ENCODE measurements around the gene SDHAF4.
A peak's percentile ranks its signal among the peaks of the same experiment; 100 is the strongest.
"Not testable (repeated sequence)": the region's sequence is repeated elsewhere in the genome, so short reads cannot be mapped to it uniquely, and the experiment has no call there.

The SDHAF4 gene

DNA sequence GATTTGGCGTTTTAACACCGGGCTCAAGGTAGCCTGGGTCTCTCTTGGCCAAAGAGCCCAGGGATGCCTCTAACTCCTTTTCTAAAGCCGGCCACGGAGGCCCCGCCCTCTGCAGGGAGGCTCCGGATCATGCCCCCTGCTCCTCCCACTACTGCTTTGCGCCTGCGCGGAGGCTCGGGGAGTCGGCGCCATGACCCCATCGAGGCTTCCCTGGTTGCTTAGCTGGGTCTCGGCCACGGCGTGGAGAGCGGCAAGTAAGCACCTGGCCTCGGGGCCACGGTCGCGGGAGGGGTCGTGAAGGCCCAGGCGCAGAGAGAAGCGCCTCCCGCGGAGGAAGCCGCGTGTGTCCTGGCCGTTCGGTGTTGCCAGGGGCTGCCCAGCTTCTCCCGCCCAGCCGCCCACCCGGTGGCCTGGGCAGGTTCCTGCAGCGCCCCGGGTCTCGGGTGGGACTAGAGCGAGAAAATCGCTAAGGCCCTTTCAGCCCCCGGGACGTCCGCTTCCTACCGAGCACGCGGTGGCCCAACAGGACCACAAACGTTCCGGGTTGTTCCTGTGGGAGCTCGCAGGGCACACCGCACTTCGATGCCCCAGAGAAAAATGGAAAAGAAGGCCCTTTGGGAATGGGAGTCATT lies at the start of gene SDHAF4:
TSS of gene SDHAF4 (plus strand) at position 180 of the 632 bp plus-strand sequence. CDS start at position 191, 11 bp downstream.
- DNase-seq, result peak; percentile 96

DNA sequence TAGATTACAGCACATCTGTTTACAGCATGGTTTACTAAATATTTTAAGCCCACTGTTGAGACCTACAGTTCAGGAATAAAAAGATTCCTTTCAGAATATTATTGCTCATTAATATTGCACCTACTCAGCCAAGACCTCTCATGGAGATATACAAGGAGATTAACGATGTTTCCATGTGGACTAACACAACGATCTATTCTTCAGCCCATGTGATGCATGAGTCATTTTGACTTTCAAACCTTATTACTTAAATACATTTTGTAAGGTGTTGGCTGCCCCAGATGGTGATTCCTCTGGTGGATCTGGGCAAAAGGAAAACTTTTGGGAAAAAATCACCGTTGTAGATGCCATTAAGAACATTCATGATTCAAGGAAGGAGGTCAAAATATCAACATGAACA lies 48.0 kb upstream of the SDHAF4 start:
- no peak for DNase-seq

DNA sequence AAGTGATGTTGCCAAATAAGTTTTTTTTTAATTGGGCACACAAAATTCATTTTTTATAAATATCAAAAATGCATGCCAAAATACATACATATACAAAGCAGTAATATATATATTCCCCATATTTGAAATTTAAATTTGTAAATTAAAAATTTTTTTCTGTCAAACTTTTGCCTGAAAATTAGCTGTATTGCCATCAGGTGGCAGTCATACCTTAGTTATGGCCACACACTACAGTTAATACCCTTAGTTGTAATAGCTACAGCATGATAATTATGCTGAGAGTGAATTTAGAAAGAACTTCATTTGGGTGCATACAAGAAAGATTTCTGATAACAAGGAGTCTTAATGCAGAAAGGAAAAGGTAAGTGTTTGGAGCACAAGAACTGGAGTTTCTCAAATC lies 46.2 kb upstream of the SDHAF4 start:
- peak; percentile 8 for DNase-seq

- DNase-seq, result no peak
Measured at GRCh38 chr6:70524721-70525286, 41.9 kb upstream of the SDHAF4 start.

- no peak for DNase-seq
Measured at GRCh38 chr6:70527071-70527737, 39.5 kb upstream of the SDHAF4 start.

DNA sequence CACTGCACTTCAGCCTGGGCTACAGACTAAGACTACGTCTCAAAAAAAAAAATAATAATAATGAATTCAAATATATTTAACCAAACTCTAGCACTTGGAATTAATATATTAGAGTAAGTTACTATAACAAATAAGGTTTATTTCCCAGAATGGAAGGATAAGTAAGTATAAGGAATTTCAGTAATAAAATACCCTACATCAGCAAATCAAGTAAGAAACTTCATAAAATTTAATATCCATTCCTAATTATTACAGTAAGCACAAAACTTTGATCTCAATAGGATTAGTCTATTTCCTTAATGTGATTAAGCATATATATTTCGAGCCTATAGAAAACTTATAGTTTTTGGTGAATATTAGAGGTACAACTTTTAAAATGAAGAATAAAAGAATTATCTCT lies 36.7 kb upstream of the SDHAF4 start:
- DNase-seq, result no peak

DNA sequence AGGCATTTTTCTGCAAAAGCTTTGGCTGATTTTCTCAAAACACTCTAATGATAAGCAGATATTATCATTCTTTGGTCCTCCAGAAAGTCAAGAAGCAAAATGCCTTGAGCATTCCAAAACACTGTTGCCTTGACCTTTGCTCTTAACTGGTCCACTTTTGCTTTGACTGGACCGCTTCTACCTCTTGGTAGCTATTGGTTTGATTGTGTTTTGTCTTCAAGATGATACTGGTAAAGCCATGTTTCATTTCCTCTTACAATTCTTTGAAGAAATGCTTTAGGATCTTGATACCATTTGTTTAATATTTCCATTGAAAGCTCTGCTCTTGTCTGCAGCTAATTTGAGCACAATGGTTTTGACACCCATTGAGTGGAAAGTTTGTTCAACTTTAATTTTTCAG lies 35.6 kb upstream of the SDHAF4 start:
- no peak for DNase-seq

DNA sequence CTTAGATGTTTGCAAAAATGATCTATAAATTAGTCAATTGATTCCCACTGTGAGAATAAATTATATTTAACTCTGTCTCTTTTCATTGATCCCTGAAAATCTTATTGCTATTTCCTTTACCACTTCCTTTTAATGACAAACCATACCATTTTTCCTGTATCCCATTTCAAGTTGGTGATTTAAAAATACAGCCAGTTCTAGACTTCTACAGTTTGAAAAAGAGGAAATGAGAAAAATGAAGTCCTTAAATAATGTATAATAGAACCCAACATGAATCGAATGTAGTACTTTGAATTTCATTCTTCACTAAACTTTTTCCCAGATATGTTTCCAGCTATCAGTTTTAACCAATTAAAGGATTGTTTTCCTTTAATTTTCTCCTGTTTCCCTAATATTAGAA lies 29.5 kb upstream of the SDHAF4 start:
- no peak for DNase-seq

GRCh38 chr6:70538376-70538775 lies 28.4 kb upstream of the SDHAF4 start:
- DNase-seq, result no peak

- DNase-seq, result peak; percentile 11
Measured at GRCh38 chr6:70547313-70547712, 19.4 kb upstream of the SDHAF4 start.

DNA sequence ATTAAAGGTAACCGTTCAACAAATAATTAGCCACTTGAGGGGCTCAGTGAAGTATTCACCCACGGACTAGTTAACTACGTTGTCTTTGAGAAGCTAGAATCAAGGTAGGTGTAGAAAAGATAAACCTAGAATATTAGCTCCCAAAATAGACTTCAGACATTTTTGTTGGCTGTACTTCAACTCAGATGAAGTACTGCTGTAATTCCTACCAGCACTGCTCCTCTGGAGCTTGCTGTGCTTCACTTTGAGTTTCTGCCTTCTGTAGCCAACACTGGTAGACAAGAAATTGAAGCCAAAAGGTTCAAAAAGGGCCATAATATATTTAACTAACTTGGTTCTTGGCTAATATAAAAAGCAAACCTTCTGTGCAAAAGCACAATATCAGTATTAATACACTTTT lies 18.8 kb upstream of the SDHAF4 start:
- DNase-seq, result no peak

GRCh38 chr6:70549327-70549726 lies 17.4 kb upstream of the SDHAF4 start:
- DNase-seq, result no peak

DNA sequence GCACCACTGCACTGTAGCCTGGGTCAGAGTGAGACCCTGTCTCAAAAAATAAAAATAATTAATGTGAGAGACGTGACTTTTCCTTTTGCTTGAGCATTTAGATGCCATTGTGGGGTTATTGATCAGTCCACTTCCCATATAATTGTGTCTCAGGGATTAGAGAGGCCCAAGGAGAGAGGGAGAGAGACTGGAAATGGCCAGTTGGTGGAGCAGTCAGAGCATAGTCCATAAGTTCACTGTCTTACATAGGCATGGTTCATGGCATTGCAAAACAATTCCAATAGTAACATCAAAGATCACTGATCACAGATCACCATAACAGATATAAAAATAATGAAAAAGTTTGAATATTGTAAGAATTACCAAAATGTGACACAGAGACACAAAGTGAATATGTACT lies 15.2 kb upstream of the SDHAF4 start:
- DNase-seq, result no peak

- not testable (repeated sequence) for DNase-seq
Measured at GRCh38 chr6:70552286-70552940, 14.3 kb upstream of the SDHAF4 start.

DNA sequence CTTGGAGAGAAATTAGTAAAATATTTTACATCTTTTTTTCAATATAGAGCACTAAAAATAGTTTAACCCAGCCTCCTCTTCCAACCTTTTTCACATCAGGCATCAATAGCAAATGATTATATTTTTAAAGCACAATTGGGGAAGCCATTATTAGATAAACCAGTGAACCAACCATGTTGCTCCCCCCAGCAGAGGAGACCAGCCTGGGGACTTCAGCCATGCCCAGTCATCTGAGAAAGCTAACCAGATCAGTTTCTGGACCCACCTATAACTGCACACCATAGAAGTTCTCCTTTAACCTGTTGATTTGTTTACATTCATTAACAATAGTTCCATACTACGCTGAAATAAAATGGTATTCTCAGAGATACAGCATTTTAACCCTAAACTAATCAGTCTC lies 13.8 kb upstream of the SDHAF4 start:
- DNase-seq, result no peak

DNA sequence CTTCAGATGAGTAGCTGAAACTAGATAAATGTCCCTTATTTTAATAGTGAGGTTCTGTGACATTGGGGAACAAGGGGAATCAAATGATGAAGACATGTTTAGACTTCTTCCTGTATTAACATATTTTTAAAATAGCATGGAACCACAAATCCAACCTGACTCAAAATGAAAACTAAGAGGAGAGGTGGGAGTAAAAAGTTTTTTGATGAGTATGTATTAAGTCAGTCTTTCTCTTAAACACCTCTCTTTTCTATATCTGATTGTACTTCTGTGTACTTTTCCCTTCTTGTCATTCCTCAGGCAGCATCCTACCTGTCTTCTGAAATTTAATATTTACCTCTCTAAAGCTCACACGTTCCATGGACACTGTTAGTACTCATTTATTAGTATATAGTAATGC lies 8.7 kb upstream of the SDHAF4 start:
- DNase-seq, result no peak

DNA sequence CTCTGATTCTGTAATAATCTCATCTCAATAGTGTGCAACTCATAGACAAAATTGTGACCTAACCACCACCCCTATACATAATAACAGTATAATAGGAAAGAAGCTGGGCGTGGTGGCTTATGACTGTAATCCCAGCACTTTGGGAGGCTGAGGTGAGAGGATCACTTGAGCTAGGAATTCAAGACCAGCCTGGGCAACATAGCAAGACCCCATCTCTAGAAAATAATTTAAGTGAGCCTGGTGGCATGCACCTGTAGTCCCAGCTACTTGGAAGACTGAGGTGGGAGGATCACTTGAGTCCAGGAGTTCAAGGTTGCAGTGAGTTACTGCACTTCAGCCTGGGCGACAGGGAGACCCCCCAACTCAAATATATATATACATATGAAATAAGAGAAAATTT lies 4.3 kb upstream of the SDHAF4 start:
- not testable (repeated sequence) for DNase-seq

DNA sequence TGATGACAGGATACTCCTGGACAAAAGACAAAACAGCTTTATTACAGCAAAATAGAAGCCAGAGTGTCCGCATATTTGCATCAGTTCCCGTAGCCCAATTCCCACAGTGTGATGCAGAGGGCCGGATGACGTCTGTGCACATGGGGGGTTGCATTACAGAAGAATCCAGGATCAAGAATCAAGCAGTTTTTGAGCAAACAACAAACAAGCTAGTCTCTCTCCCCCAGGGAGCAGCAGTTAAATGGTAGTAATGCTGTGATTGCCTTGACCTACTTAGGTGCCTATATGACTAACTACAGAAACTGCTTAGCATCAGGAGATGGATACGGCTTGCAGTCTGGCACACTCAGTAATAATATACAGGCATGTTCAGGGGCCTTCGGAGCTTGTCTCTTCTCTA lies 3.2 kb upstream of the SDHAF4 start:
- DNase-seq, result no peak

DNA sequence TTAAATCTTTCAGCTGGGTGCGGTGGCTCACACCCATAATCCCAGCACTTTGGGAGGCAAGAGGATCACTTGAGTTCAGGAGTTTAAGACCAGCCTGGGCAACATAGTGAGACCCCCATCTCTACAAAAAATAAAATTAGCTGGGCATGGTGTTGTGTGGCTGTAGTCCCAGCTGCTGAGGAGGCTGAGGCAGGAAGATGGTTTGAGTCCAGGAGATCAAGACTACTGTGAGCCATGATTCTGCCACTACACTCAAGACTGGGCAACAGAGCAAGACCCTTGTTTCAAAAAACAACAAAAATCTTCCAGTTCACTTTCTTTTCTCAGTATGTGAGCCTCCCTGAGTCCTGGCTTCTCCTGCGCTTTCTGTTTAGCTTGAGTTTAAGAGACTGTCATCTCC lies 7.9 kb downstream of the SDHAF4 start:
- no peak for DNase-seq

GRCh38 chr6:70575899-70576495 lies 9.3 kb downstream of the SDHAF4 start:
- DNase-seq, result no peak

DNA sequence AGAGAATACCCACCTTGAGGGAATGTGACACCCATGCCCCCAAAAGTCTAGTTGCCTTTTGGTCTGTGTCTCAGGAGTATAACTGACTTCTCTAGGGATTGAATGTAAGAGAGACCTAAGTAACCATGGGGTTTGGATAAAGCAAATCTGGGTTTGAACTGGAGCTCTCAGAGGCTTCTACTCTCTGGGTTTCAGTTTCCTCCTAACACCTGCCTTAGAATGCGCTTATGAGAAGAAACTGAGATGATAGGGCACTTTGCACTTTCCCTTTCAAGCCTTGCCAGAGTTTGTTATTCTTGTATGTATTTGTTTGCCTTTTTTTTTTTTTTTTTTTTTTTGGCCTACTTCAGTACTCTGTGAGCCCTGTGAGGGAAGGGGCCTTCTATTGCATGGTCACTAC lies 19.4 kb downstream of the SDHAF4 start:
- DNase-seq, result no peak

GRCh38 chr6:70590400-70590799 lies 23.7 kb downstream of the SDHAF4 start:
- no peak for DNase-seq

DNA sequence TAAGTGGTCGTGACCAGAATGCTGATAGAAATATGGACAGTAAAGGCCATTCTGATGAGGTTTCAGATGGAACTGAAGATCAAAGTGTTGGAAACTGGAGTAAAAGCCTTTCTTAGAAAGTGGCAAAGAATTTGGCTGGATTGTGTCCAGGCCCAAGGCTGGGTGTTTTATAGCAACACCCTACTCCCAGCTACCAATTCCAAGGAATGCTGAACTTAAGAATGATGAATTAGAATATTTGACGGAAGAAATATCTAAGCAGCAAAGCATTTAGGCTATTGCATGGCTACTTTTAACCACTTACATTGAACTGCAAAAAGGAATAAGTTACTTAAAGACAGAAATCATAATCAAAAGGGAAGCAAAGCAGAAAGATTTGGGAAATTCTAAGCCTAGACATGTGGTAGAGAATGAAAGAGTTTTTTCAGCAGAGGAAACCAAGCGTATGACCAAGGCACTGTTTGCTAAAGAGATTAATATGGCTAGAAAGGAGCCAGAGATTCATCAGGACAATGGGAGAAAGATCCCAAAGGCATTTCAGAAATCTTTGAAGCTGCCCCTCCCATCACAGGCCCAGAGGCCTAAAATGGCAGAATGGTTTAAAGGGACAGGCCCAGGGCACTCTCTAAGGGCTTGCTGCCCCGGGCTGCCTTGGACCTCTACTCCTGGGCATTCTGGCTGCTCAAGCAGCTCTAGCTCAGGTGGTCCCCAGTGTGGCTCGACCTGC lies 25.8 kb downstream of the SDHAF4 start:
- DNase-seq, result no peak
